Stimulated activated CD4-positive, alpha-beta T cell treated with anti-CD3 and anti-CD28 coated beads, Interleukin-1b, Interleukin-23, amount 100 ng/mL, for 1 hour (primary cell): ENCODE measurements around the gene NDUFV3.
A peak's percentile ranks its signal among the peaks of the same experiment; 100 is the strongest.
"Not testable (repeated sequence)": the region's sequence is repeated elsewhere in the genome, so short reads cannot be mapped to it uniquely, and the experiment has no call there.

ENCODE experiments used
- DNase-seq, 2 donors: peaks; one replicate each; pipeline ENCODE4 v3.0.0-alpha.2; 2020; ENCODE audit warnings: low read depth in 2 of 2

NDUFV3 gene

GRCh38 chr21:42855937-42856335 lies 37.2 kb upstream of the NDUFV3 start:
- DNase-seq = no peak

GRCh38 chr21:42857216-42857615 lies 35.9 kb upstream of the NDUFV3 start:
- no peak for DNase-seq

- DNase-seq = no peak
Observed at GRCh38 chr21:42858185-42858847, 34.8 kb upstream of the NDUFV3 start.

- DNase-seq = no peak
Observed at GRCh38 chr21:42858957-42859890, 33.9 kb upstream of the NDUFV3 start.

GRCh38 chr21:42859891-42860230 lies 33.2 kb upstream of the NDUFV3 start:
- no peak for DNase-seq

GRCh38 chr21:42860345-42860744 lies 32.8 kb upstream of the NDUFV3 start:
- DNase-seq = no peak

- no peak for DNase-seq
Observed at GRCh38 chr21:42861311-42861847, 31.7 kb upstream of the NDUFV3 start.

- no peak for DNase-seq
Observed at GRCh38 chr21:42861848-42862400, 31.2 kb upstream of the NDUFV3 start.

GRCh38 chr21:42862774-42863503 lies 30.2 kb upstream of the NDUFV3 start:
- no peak for DNase-seq

GRCh38 chr21:42863504-42863870 lies 29.6 kb upstream of the NDUFV3 start:
- no peak for DNase-seq

- DNase-seq = no peak
Observed at GRCh38 chr21:42864286-42864685, 28.8 kb upstream of the NDUFV3 start.

GRCh38 chr21:42864815-42865775 lies 28.0 kb upstream of the NDUFV3 start:
- DNase-seq = no peak

GRCh38 chr21:42865776-42866160 lies 27.3 kb upstream of the NDUFV3 start:
- DNase-seq = no peak

- no peak for DNase-seq
Observed at GRCh38 chr21:42868196-42868595, 24.9 kb upstream of the NDUFV3 start.

GRCh38 chr21:42873096-42873495 lies 20.0 kb upstream of the NDUFV3 start:
- no peak for DNase-seq

GRCh38 chr21:42875811-42876210 lies 17.3 kb upstream of the NDUFV3 start:
- DNase-seq = not testable (repeated sequence)

- no peak for DNase-seq
Observed at GRCh38 chr21:42878678-42878992, 14.5 kb upstream of the NDUFV3 start.

GRCh38 chr21:42878993-42879787 lies 13.9 kb upstream of the NDUFV3 start, which contains the start of gene WDR4:
Gene WDR4, minus strand, starts transcription at chr21:42879539. Its CDS starts 44 bp downstream, at chr21:42879495.
- DNase-seq = peak; percentile 97 to 98

GRCh38 chr21:42880352-42880751 lies 12.8 kb upstream of the NDUFV3 start:
- no peak for DNase-seq

GRCh38 chr21:42883921-42884320 lies 9.2 kb upstream of the NDUFV3 start:
- DNase-seq = no peak
